A673 (cell line): ENCODE results near the gene PBX4. TPM values are rescaled to one million over a fixed set of nuclear protein-coding genes. Genes with fewer than 3 reads are reported as not detected.
A peak's percentile ranks its signal among the peaks of the same experiment; 100 is the strongest.

ENCODE experiments used
- BruUV-seq: library from RNA; stranded (reverse); fragments of 400-500 nt; replicated peaks from 2 replicates; lab custom pipeline; 2021; lab: Mats Ljungman, UMichigan
- CTCF ChIA-PET: fragments of 300-600 bp; sonication (Branson Sonifier 250); formaldehyde crosslinking; loops from one replicate; lab custom pipeline; 2022; ENCODE audit warnings: antibody characterized with exemption; lab: Charles Lee
- POLR2A ChIA-PET: fragments of 300-600 bp; sonication (Branson Sonifier 250); formaldehyde crosslinking; loops from one replicate; lab custom pipeline; 2022; ENCODE audit warnings: antibody characterized with exemption; ENCODE audit not compliant: low non-redundant PET; lab: Charles Lee
- DNase-seq: peaks from one replicate; pipeline ENCODE4 v3.0.0-alpha.2; 2015; ENCODE audit warnings: low spot score
- H3K27ac ChIP-seq: fragments of 200-600 bp; sonication (generic); 2 replicates; pipeline ENCODE4 v1.5.1; 2016; ENCODE audit warnings: mixed run types, low read depth, mild to moderate bottlenecking, mixed read lengths, antibody characterized with exemption, low read length; ENCODE audit not compliant: poor library complexity, severe bottlenecking
- H3K27me3 ChIP-seq: fragments of 200-600 bp; sonication (generic); replicated peaks from 2 replicates; pipeline ENCODE4 v1.6.1; 2017; ENCODE audit warnings: mixed run types, low read depth, mild to moderate bottlenecking, mixed read lengths, antibody characterized with exemption, low read length; ENCODE audit not compliant: insufficient read depth, poor library complexity
- H3K36me3 ChIP-seq: fragments of 200-600 bp; sonication (generic); 2 replicates; pipeline ENCODE4 v1.6.1; 2016; ENCODE audit warnings: mixed run types, mild to moderate bottlenecking, mixed read lengths, antibody characterized with exemption, low read length; ENCODE audit not compliant: insufficient read depth, poor library complexity, severe bottlenecking
- H3K4me1 ChIP-seq: fragments of 200-600 bp; sonication (generic); 2 replicates; pipeline ENCODE4 v1.6.1; 2017; ENCODE audit warnings: mixed run types, mild to moderate bottlenecking, mixed read lengths, antibody characterized with exemption, low read length; ENCODE audit not compliant: insufficient read depth, poor library complexity, severe bottlenecking
- H3K4me3 ChIP-seq: fragments of 200-600 bp; sonication (generic); 2 replicates; pipeline ENCODE4 v1.5.1; 2016; ENCODE audit warnings: low read depth, mixed run types, mild to moderate bottlenecking, mixed read lengths, low read length; ENCODE audit not compliant: poor library complexity, severe bottlenecking
- H3K9me3 ChIP-seq: fragments of 200-600 bp; sonication (generic); 2 replicates; pipeline ENCODE4 v1.6.1; 2016; ENCODE audit warnings: mixed run types, low read depth, mild to moderate bottlenecking, mixed read lengths, antibody characterized with exemption, low read length; ENCODE audit not compliant: poor library complexity, severe bottlenecking
- CTCF ChIP-seq: fragments of 300-800, 200-600 bp; sonication (generic); conservative IDR thresholded peaks from 2 replicates; pipeline ENCODE4 v1.5.1; 2017; ENCODE audit warnings: low read depth, mild to moderate bottlenecking, antibody characterized with exemption, low read length, moderate library complexity, mixed read lengths
- EZH2 ChIP-seq: fragments of 200-600 bp; sonication (generic); IDR thresholded peaks from 2 replicates; pipeline ENCODE4 v1.6.1; 2017; ENCODE audit warnings: borderline replicate concordance, low read depth, mild to moderate bottlenecking, mixed read lengths, antibody characterized with exemption, low read length; ENCODE audit not compliant: poor library complexity, severe bottlenecking
- intact Hi-C: fragments of 100-400 bp; cut with micrococcal nuclease; formaldehyde crosslinking; loops from one replicate; pipeline ENCODE4 v1.10.0; 2022; ENCODE audit not compliant: unreplicated experiment
- total RNA-seq: library from RNA; stranded (reverse); gene quantifications from 2 replicates; pipeline ENCODE4 v1.2.3, GENCODE V29; 2021

Gene PBX4
- total RNA-seq, 1 experiment from 2014 or later: 3.1 TPM

DNA sequence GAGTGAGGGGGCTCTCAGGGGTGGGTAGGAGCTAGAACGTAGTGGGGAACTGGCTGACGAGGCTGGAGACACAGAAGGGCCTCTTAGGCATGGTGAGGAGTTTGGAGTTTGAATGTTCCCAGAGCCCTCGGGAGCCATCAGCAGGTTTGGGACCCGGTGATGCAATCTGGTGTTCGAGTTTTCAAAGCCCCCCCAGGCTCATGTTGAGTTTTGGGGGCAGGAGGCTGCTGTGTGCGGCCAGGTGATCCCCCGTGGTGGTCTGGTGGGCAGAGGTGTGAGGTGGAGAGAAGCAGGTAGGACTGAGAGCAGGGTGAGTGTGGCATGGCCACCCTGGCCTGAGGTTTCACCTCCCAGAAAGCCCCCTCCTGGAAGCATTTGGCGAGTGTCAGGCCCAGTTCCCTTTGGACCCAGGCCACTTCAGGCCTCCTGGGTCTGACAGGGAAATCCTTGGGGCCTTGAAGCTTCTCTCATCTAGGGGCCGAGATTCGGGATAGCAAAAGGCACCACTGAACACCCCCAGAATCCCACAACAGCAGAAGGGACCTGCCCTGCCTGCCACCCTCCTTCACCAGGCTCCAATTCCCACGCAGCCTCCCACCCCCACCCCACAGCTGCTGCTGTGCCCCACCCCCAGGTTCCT is 88.6 kb downstream of the PBX4 start:
- no TSS peak for BruUV-seq
- Histone ChIP-seq H3K36me3 (peaks cover 9% of the 10 kb centered on the region), H3K27ac (no peak overlapping the region), H3K9me3 (no peaks in the 10 kb centered on the region), H3K4me3 (no peak overlapping the region), H3K27me3 (no peaks in the 10 kb centered on the region), H3K4me1 (peaks cover 8% of the 10 kb centered on the region)
- intact Hi-C loops: no loop called here
- ChIA-PET CTCF (no interaction called here), POLR2A (no interaction called here)
- no peak for TF ChIP-seq CTCF
- no peak for TF ChIP-seq EZH2
- no peak for DNase-seq

DNA sequence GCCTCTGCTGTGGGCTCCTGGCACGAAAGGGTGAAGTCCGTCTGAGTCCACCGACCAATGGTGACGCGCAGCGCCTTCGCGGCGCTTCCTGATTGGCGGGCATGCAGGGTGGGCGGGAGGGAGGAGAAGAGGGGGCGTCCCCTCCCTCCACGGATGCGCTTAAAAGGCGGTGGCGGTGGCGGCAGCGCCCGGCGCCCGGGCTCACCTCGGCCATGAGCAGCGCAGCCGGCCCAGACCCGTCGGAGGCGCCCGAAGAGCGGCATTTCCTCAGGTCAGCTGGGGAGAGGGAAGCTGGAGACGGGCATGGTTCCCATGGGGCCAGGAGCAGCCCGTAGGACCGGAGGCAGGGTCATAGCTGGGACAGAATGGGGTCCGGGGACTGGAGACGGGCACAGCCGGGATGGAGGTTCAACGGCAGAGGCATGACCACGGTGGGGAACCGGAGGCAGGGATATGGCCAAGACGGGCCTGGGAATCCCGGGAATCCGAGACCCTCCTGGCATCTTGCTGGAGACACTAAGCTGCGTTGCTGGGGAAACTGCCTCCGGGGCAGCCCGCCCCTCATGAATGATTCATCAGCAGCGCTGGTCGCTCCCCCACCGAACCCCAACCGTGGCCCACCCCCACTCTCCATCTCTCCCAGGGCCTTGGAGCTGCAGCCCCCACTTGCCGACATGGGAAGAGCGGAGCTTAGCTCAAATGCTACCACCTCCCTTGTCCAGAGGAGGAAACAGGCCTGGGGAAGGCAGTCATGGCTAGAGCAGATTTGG is 89.6 kb downstream of the PBX4 start, which contains the start of gene YJEFN3:
Gene YJEFN3, plus strand, starts transcription at position 191 of the 770 bp plus-strand sequence. Its CDS starts 22 bp downstream, at position 213.
- Histone ChIP-seq H3K27me3 (no peaks in the 10 kb centered on the region), H3K36me3 (peaks cover 9% of the 10 kb centered on the region), H3K4me3 (no peak within 1 kb of the TSS), H3K9me3 (no peaks in the 10 kb centered on the region), H3K4me1 (peaks cover 10% of the 10 kb centered on the region), H3K27ac (no peak within 1 kb of the TSS)
- BruUV-seq: no TSS peak
- ChIA-PET CTCF (interaction anchor here (0.6 kb wide), 1 partner anchor 373 kb away, joined by 3 read pairs; no protein-coding TSS in a partner anchor), POLR2A (interaction anchor here (0.7 kb wide), 1 partner anchor 9 kb away, joined by 3 read pairs; no protein-coding TSS in a partner anchor)
- intact Hi-C loops: no loop called here
- no peak for TF ChIP-seq CTCF
- TF ChIP-seq EZH2: no peak
- DNase-seq: peak; percentile 69

- Histone ChIP-seq H3K27ac (no peak overlapping the region), H3K4me3 (no peak overlapping the region), H3K4me1 (peaks cover 10% of the 10 kb centered on the region), H3K36me3 (peaks cover 9% of the 10 kb centered on the region), H3K9me3 (no peaks in the 10 kb centered on the region), H3K27me3 (no peaks in the 10 kb centered on the region)
- no TSS peak for BruUV-seq
- ChIA-PET POLR2A (no interaction called here), CTCF (no interaction called here)
- DNase-seq: no peak
- no peak for TF ChIP-seq CTCF
- no peak for TF ChIP-seq EZH2
- intact Hi-C loops: no loop called here
These were observed 90.5 kb downstream of the PBX4 start for GRCh38 chr19:19527674-19528625.
